HCT116 (cell line): ENCODE measurements around the gene ATP7B. TPM values are rescaled to one million over a fixed set of nuclear protein-coding genes. Genes with fewer than 3 reads are reported as not detected.

Experiments used
- ATAC-seq: fragments of 200-7000 bp; cut with Tn5 transposase; 2 replicates; pipeline ENCODE4 v1.9.1; 2020; ENCODE audit warnings: mild to moderate bottlenecking, moderate library complexity
- BruUV-seq: library from RNA; stranded (reverse); fragments of 400-500 nt; replicated peaks from 2 replicates; lab custom pipeline; 2021; lab: Mats Ljungman, UMichigan
- CTCF ChIA-PET: fragments of 300-600 bp; sonication (Branson Sonifier 250); formaldehyde crosslinking; loops from one replicate; lab custom pipeline; 2021; ENCODE audit warnings: antibody characterized with exemption; lab: Charles Lee
- POLR2A ChIA-PET: fragments of 300-600, 350-600 bp; sonication (Branson Sonifier 250); formaldehyde crosslinking; loops from one replicate; lab custom pipeline; 2021; ENCODE audit warnings: antibody characterized with exemption; lab: Charles Lee
- RAD21 ChIA-PET, 2 experiments: fragments of 300-600 bp; sonication (Branson Sonifier 250); formaldehyde crosslinking; loops; one replicate each; lab custom pipeline; 2023; ENCODE audit warnings: low total read pairs in 2 of 2; ENCODE audit not compliant: uncharacterized antibody in 2 of 2, unreplicated experiment in 2 of 2, low non-redundant PET in 1 of 2; lab: Charles Lee
- DNase-seq: peaks from one replicate; pipeline ENCODE4 v3.0.0-alpha.2; 2010; ENCODE audit warnings: low read depth, low spot score
- H2AFZ ChIP-seq: fragments of 200-600 bp; shearing (Covaris generic), sonication (generic); 2 replicates; pipeline ENCODE4 v1.6.1; 2017; ENCODE audit warnings: low read depth, mixed run types, mixed read lengths, antibody characterized with exemption, low read length; ENCODE audit not compliant: poor library complexity, severe bottlenecking
- H3K27ac ChIP-seq: 2 replicates; pipeline ENCODE4 v1.5.1; 2012; ENCODE audit warnings: low read depth, low read length
- H3K27me3 ChIP-seq: fragments of 200-600 bp; sonication (generic); 2 replicates; pipeline ENCODE4 v1.6.1; 2016; ENCODE audit warnings: mixed run types, low read length, mixed read lengths; ENCODE audit not compliant: insufficient read depth
- H3K36me3 ChIP-seq, 2 experiments: fragments of 200-500 bp in 1 of 2; fragments of 200-600 bp in 1 of 2; sonication (Bioruptor generic) in 1 of 2; sonication (generic) in 1 of 2; 2 replicates each; pipeline versions ENCODE4 v1.5.1 to v1.6.1; 2014 to 2016; ENCODE audit warnings: low read length in 2 of 2, inconsistent platforms in 1 of 2, mixed read lengths in 1 of 2, mixed run types in 1 of 2; ENCODE audit not compliant: insufficient read depth in 2 of 2, control insufficient read depth in 1 of 2
- H3K4me1 ChIP-seq, 2 experiments: fragments of 200-600 bp in 1 of 2; sonication (generic) in 1 of 2; 2 replicates each; pipeline versions ENCODE4 v1.5.1 to v1.6.1; 2012 to 2017; ENCODE audit warnings: low read length in 2 of 2, inconsistent platforms in 1 of 2, mild to moderate bottlenecking in 1 of 2, mixed read lengths in 1 of 2, mixed run types in 1 of 2, moderate library complexity in 1 of 2; ENCODE audit not compliant: insufficient read depth in 2 of 2, control insufficient read depth in 1 of 2
- H3K4me2 ChIP-seq: fragments of 200-600 bp; sonication (generic); 2 replicates; pipeline ENCODE4 v1.6.1; 2017; ENCODE audit warnings: mixed run types, low read length, mixed read lengths
- H3K4me3 ChIP-seq, 2 experiments: fragments of 200-600 bp in 1 of 2; sonication (generic) in 1 of 2; replicated peaks in 1 of 2; 2 replicates each; pipeline ENCODE4 v1.5.1; 2011 to 2016; ENCODE audit warnings: low read length in 2 of 2, control low read depth in 1 of 2, low read depth in 1 of 2, mild to moderate bottlenecking in 1 of 2, mixed read lengths in 1 of 2, mixed run types in 1 of 2
- H3K79me2 ChIP-seq: fragments of 200-600 bp; sonication (generic); 2 replicates; pipeline ENCODE4 v1.6.1; 2017; ENCODE audit warnings: mild to moderate bottlenecking, mixed run types, low read length, moderate library complexity, mixed read lengths; ENCODE audit not compliant: insufficient read depth
- H3K9ac ChIP-seq: fragments of 200-600 bp; sonication (generic); 2 replicates; pipeline ENCODE4 v1.6.1; 2016; ENCODE audit warnings: low read length, mixed read lengths
- H3K9me2 ChIP-seq: fragments of 200-600 bp; sonication (generic), shearing (Covaris generic); 2 replicates; pipeline ENCODE4 v1.6.1; 2017; ENCODE audit warnings: mixed run types, mild to moderate bottlenecking, moderate library complexity; ENCODE audit not compliant: insufficient read depth
- H3K9me3 ChIP-seq, 2 experiments: fragments of 200-500 bp in 1 of 2; fragments of 200-600 bp in 1 of 2; sonication (Bioruptor generic) in 1 of 2; sonication (generic) in 1 of 2; 2 replicates each; pipeline ENCODE4 v1.6.1; 2014 to 2017; ENCODE audit warnings: low read length in 2 of 2, mixed read lengths in 2 of 2, inconsistent platforms in 1 of 2, low read depth in 1 of 2, mild to moderate bottlenecking in 1 of 2, mixed run types in 1 of 2, moderate library complexity in 1 of 2; ENCODE audit not compliant: control insufficient read depth in 1 of 2, insufficient read depth in 1 of 2
- H4K20me1 ChIP-seq: fragments of 200-600 bp; sonication (generic), shearing (Covaris generic); 2 replicates; pipeline ENCODE4 v1.6.1; 2017; ENCODE audit warnings: mixed run types, mild to moderate bottlenecking, moderate library complexity; ENCODE audit not compliant: insufficient read depth
- CBX3 ChIP-seq: IDR thresholded peaks from 2 replicates; pipeline ENCODE4 v1.6.1; 2012; ENCODE audit warnings: low read depth
- JUND ChIP-seq: IDR thresholded peaks from 2 replicates; pipeline ENCODE4 v1.6.1; 2012
- POLR2AphosphoS5 ChIP-seq: IDR thresholded peaks from 2 replicates; pipeline ENCODE4 v1.6.1; 2011; ENCODE audit warnings: mild to moderate bottlenecking, low read depth, low read length, moderate library complexity
- SIN3A ChIP-seq: IDR thresholded peaks from 2 replicates; pipeline ENCODE4 v1.6.1; 2012; ENCODE audit warnings: low read depth
- YY1 ChIP-seq: IDR thresholded peaks from 2 replicates; pipeline ENCODE4 v1.6.1; 2011; ENCODE audit warnings: low read length, low read depth, moderate library complexity, mild to moderate bottlenecking; ENCODE audit not compliant: insufficient replicate concordance; ENCODE audit errors: extremely low read depth
- intact Hi-C: fragments of 100-400 bp; cut with micrococcal nuclease; formaldehyde crosslinking; loops from 2 replicates; pipeline ENCODE4 v1.10.0; 2022
- total RNA-seq: library from RNA; stranded (reverse); gene quantifications from one replicate; pipeline ENCODE4 v1.2.1, GENCODE V29; 2021; ENCODE audit not compliant: unreplicated experiment
- TF ChIP-seq, protein P1 (sequence below): IDR thresholded peaks from 2 replicates; pipeline ENCODE4 v1.6.1; 2012; ENCODE audit warnings: low read depth
- TF ChIP-seq, protein P2 (sequence below): IDR thresholded peaks from 2 replicates; pipeline ENCODE4 v1.6.1; 2011; ENCODE audit warnings: mild to moderate bottlenecking, low read length, moderate library complexity; ENCODE audit not compliant: insufficient replicate concordance; ENCODE audit errors: extremely low read depth

ATP7B gene
- total RNA-seq, 1 experiment from 2014 or later = 10.3 TPM

DNA sequence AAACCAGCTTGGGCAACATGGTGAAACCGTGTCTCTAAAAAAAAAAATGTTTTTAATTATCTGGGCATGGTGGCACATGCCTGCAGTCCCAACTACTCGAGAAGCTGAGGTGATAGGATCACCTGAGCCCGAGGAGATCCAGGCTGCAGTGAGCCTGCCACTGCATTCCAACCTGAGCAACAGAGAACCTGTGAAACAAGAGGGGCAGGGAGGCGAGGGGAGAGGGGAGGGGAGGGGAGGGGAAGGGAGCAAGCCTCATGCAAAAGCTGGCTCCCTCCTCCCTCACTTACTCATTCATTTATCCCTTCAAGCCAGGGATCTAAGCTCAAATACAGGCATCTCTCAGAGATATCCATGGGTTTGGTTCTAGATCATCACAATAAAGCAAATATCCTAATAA is 8.9 kb downstream of the ATP7B start:
- no peak for ATAC-seq
- RAD21 ChIA-PET = no interaction called here

More for the DNA sequence above, 8.9 kb downstream of the ATP7B start:
- Histone ChIP-seq H3K27me3 (no peaks in the 10 kb centered on the region), H3K9me3 (no peaks in the 10 kb centered on the region), H3K4me1 (peaks cover 0 to 5% of the 10 kb centered on the region in 2 experiments; a peak in 1 of 4 replicates), H3K79me2 (no peaks in the 10 kb centered on the region), H3K4me3 (no peak overlapping the region), H3K36me3 (no peaks in the 10 kb centered on the region), H3K9me2 (no peaks in the 10 kb centered on the region), H3K27ac (no peak overlapping the region), H4K20me1 (no peaks in the 10 kb centered on the region), H3K9ac (no peak overlapping the region), H2AFZ (no peak overlapping the region), H3K4me2 (no peak overlapping the region)
- intact Hi-C loops = loop anchor here (5.0 kb wide), 1 partner anchor 125 kb away; the partner anchor contains the start of gene NEK5
- CTCF ChIA-PET = interaction anchor here (0.7 kb wide), 1 partner anchor 125 kb away, joined by 3 read pairs; no protein-coding TSS in a partner anchor
- POLR2A ChIA-PET = no interaction called here
- TF ChIP-seq POLR2AphosphoS5 (no peak), CBX3 (no peak), SIN3A (no peak), JUND (no peak), YY1 (no peak)
- TF ChIP-seq, protein P1, sequence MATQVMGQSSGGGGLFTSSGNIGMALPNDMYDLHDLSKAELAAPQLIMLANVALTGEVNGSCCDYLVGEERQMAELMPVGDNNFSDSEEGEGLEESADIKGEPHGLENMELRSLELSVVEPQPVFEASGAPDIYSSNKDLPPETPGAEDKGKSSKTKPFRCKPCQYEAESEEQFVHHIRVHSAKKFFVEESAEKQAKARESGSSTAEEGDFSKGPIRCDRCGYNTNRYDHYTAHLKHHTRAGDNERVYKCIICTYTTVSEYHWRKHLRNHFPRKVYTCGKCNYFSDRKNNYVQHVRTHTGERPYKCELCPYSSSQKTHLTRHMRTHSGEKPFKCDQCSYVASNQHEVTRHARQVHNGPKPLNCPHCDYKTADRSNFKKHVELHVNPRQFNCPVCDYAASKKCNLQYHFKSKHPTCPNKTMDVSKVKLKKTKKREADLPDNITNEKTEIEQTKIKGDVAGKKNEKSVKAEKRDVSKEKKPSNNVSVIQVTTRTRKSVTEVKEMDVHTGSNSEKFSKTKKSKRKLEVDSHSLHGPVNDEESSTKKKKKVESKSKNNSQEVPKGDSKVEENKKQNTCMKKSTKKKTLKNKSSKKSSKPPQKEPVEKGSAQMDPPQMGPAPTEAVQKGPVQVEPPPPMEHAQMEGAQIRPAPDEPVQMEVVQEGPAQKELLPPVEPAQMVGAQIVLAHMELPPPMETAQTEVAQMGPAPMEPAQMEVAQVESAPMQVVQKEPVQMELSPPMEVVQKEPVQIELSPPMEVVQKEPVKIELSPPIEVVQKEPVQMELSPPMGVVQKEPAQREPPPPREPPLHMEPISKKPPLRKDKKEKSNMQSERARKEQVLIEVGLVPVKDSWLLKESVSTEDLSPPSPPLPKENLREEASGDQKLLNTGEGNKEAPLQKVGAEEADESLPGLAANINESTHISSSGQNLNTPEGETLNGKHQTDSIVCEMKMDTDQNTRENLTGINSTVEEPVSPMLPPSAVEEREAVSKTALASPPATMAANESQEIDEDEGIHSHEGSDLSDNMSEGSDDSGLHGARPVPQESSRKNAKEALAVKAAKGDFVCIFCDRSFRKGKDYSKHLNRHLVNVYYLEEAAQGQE = no peak
- TF ChIP-seq, protein P2, sequence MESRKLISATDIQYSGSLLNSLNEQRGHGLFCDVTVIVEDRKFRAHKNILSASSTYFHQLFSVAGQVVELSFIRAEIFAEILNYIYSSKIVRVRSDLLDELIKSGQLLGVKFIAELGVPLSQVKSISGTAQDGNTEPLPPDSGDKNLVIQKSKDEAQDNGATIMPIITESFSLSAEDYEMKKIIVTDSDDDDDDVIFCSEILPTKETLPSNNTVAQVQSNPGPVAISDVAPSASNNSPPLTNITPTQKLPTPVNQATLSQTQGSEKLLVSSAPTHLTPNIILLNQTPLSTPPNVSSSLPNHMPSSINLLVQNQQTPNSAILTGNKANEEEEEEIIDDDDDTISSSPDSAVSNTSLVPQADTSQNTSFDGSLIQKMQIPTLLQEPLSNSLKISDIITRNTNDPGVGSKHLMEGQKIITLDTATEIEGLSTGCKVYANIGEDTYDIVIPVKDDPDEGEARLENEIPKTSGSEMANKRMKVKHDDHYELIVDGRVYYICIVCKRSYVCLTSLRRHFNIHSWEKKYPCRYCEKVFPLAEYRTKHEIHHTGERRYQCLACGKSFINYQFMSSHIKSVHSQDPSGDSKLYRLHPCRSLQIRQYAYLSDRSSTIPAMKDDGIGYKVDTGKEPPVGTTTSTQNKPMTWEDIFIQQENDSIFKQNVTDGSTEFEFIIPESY = no peak
- no peak for DNase-seq
- no TSS peak for BruUV-seq
